ENCODE measurements around the gene NEDD4L.

GRCh38 chr18:58117786-58118403, 73.9 kb downstream of the NEDD4L start:
- no peak for TF ChIP-seq POLR2A (IDR thresholded peaks at IDR 0.05)
- no peak for TF ChIP-seq CTCF (IDR thresholded peaks at IDR 0.05)

Measured in adrenal gland (tissue), 5 donors.